H1 (cell line): ENCODE measurements around the gene SECTM1. TPM values are rescaled to one million over a fixed set of nuclear protein-coding genes. Genes with fewer than 3 reads are reported as not detected.

ENCODE experiments used
- CTCF ChIA-PET: fragments of 300-600 bp; sonication (Branson Sonifier 250); formaldehyde crosslinking; loops from one replicate; lab custom pipeline; 2021; ENCODE audit not compliant: partially characterized antibody; lab: Charles Lee
- POLR2A ChIA-PET: fragments of 300-600 bp; sonication (Branson Sonifier 250); formaldehyde crosslinking; loops from one replicate; lab custom pipeline; 2021; ENCODE audit warnings: inconsistent platforms; ENCODE audit not compliant: partially characterized antibody; lab: Charles Lee
- DNase-seq, 2 experiments: peaks; one replicate each; pipeline versions ENCODE4 v3.0.0 to v3.0.0-alpha.2; 2010 to 2022; ENCODE audit warnings: low spot score in 2 of 2, low read depth in 1 of 2, mixed read lengths in 1 of 2
- FAIRE-seq: peaks from 2 replicates; lab custom pipeline; 2011; peaks lifted over from hg19 to GRCh38; lab: Jason Lieb, UNC
- H2AFZ ChIP-seq: 2 replicates; pipeline ENCODE4 v1.8.1; 2012; ENCODE audit warnings: low read length, inconsistent platforms
- H2AK5ac ChIP-seq: 2 replicates; pipeline ENCODE4 v1.6.1; 2013; ENCODE audit warnings: low read depth, low read length
- H2BK120ac ChIP-seq: replicated peaks from 2 replicates; pipeline ENCODE3; 2013; ENCODE audit warnings: low read depth, low read length, inconsistent platforms
- H2BK12ac ChIP-seq: 2 replicates; pipeline ENCODE4 v1.6.1; 2013; ENCODE audit warnings: low read depth, low read length
- H2BK15ac ChIP-seq: 2 replicates; pipeline ENCODE4 v1.6.1; 2013; ENCODE audit warnings: low read length
- H2BK20ac ChIP-seq: 2 replicates; pipeline ENCODE4 v1.6.1; 2013; ENCODE audit warnings: low read length
- H2BK5ac ChIP-seq: 2 replicates; pipeline ENCODE4 v1.6.1; 2013; ENCODE audit warnings: low read depth, low read length
- H3K14ac ChIP-seq: 2 replicates; pipeline ENCODE4 v1.6.1; 2013; ENCODE audit warnings: inconsistent platforms; ENCODE audit not compliant: insufficient read length
- H3K18ac ChIP-seq: 2 replicates; pipeline ENCODE4 v1.6.1; 2013; ENCODE audit warnings: low read length; ENCODE audit errors: extremely low read depth
- H3K23ac ChIP-seq: 2 replicates; pipeline ENCODE4 v1.6.1; 2013; ENCODE audit warnings: inconsistent platforms; ENCODE audit not compliant: insufficient read length
- H3K23me2 ChIP-seq: 2 replicates; pipeline ENCODE4 v1.6.1; 2013; ENCODE audit warnings: low read depth, low read length
- H3K27ac ChIP-seq: 2 replicates; pipeline ENCODE4 v1.6.1; 2011; ENCODE audit warnings: low read depth, low read length, inconsistent platforms
- H3K27me3 ChIP-seq, 4 experiments: replicated peaks in 1 of 4; 1 replicate in 1 of 4; 2 replicates in 3 of 4; pipeline versions ENCODE4 v1.6.1 to v1.8.1; 2011 to 2013; ENCODE audit warnings: low read length in 3 of 4, mild to moderate bottlenecking in 3 of 4, inconsistent platforms in 2 of 4, mixed read lengths in 2 of 4, moderate library complexity in 1 of 4; ENCODE audit not compliant: control insufficient read depth in 3 of 4, insufficient read depth in 3 of 4; ENCODE audit errors: extremely low read depth in 1 of 4
- H3K36me3 ChIP-seq, 4 experiments: 2 replicates each; pipeline versions ENCODE4 v1.6.1 to v1.8.1; 2011 to 2013; ENCODE audit warnings: mild to moderate bottlenecking in 4 of 4, low read length in 3 of 4, moderate library complexity in 2 of 4, control low read depth in 1 of 4, inconsistent platforms in 1 of 4; ENCODE audit not compliant: insufficient read depth in 4 of 4, control insufficient read depth in 2 of 4
- H3K4ac ChIP-seq: replicated peaks from 2 replicates; pipeline ENCODE3; 2013; ENCODE audit warnings: low read length, low read depth, mixed read lengths, inconsistent platforms; ENCODE audit not compliant: insufficient read length
- H3K4me1 ChIP-seq, 4 experiments: replicated peaks in 1 of 4; 1 replicate in 1 of 4; 2 replicates in 3 of 4; pipeline versions ENCODE4 v1.6.1 to v1.8.1; 2011 to 2013; ENCODE audit warnings: low read length in 3 of 4, inconsistent platforms in 2 of 4, mixed read lengths in 1 of 4; ENCODE audit not compliant: insufficient read depth in 4 of 4, control insufficient read depth in 3 of 4
- H3K4me2 ChIP-seq, 2 experiments: 2 replicates each; pipeline versions ENCODE4 v1.6.1 to v1.8.1; 2011 to 2013; ENCODE audit warnings: low read depth in 2 of 2, low read length in 2 of 2, control low read depth in 1 of 2, inconsistent platforms in 1 of 2, mild to moderate bottlenecking in 1 of 2; ENCODE audit not compliant: insufficient read depth in 1 of 2
- H3K4me3 ChIP-seq, 4 experiments: fragments of 200-600, 300-600 bp in 1 of 4; sonication (generic), shearing (Covaris generic), sonication (Bioruptor Twin) in 1 of 4; 2 replicates each; pipeline versions ENCODE4 v1.5.1 to v1.8.1; 2011 to 2016; ENCODE audit warnings: low read length in 4 of 4, low read depth in 3 of 4, control low read depth in 2 of 4, inconsistent platforms in 2 of 4, mild to moderate bottlenecking in 2 of 4, mixed read lengths in 1 of 4, moderate library complexity in 1 of 4; ENCODE audit not compliant: insufficient read depth in 2 of 4; ENCODE audit errors: extremely low read depth in 1 of 4
- H3K56ac ChIP-seq: replicated peaks from 2 replicates; pipeline ENCODE3; 2013; ENCODE audit warnings: low read depth, mild to moderate bottlenecking, mixed read lengths, low read length, inconsistent platforms; ENCODE audit not compliant: insufficient read length
- H3K79me1 ChIP-seq: 2 replicates; pipeline ENCODE4 v1.6.1; 2013; ENCODE audit warnings: low read depth, low read length, control low read depth
- H3K79me2 ChIP-seq, 2 experiments: 2 replicates each; pipeline versions ENCODE4 v1.6.1 to v1.8.1; 2012 to 2013; ENCODE audit warnings: low read length in 2 of 2, mild to moderate bottlenecking in 2 of 2, inconsistent platforms in 1 of 2; ENCODE audit not compliant: insufficient read depth in 2 of 2, control insufficient read depth in 1 of 2
- H3K9ac ChIP-seq, 4 experiments: replicated peaks in 1 of 4; 1 replicate in 1 of 4; 2 replicates in 3 of 4; pipeline versions ENCODE4 v1.6.1 to v1.8.1; 2011 to 2013; ENCODE audit warnings: low read depth in 3 of 4, low read length in 3 of 4, control low read depth in 2 of 4, mild to moderate bottlenecking in 2 of 4, moderate library complexity in 2 of 4, inconsistent platforms in 1 of 4; ENCODE audit errors: extremely low read depth in 1 of 4
- H3K9me3 ChIP-seq, 2 experiments: 2 replicates each; pipeline versions ENCODE4 v1.6.1 to v1.8.1; 2012 to 2013; ENCODE audit warnings: mild to moderate bottlenecking in 2 of 2, moderate library complexity in 2 of 2, control low read depth in 1 of 2, inconsistent platforms in 1 of 2, low read depth in 1 of 2, low read length in 1 of 2, mixed read lengths in 1 of 2; ENCODE audit not compliant: insufficient read depth in 2 of 2
- H4K20me1 ChIP-seq, 2 experiments: replicated peaks in 1 of 2; 2 replicates each; pipeline versions ENCODE3 to v1.8.1; 2011 to 2013; ENCODE audit warnings: inconsistent platforms in 2 of 2, low read length in 2 of 2, mild to moderate bottlenecking in 1 of 2; ENCODE audit not compliant: insufficient read depth in 2 of 2, control insufficient read depth in 1 of 2
- H4K5ac ChIP-seq: 2 replicates; pipeline ENCODE4 v1.6.1; 2013; ENCODE audit warnings: low read length, low read depth, mixed read lengths, inconsistent platforms; ENCODE audit not compliant: insufficient read length
- H4K8ac ChIP-seq: 2 replicates; pipeline ENCODE4 v1.8.0; 2013; ENCODE audit warnings: mild to moderate bottlenecking, moderate library complexity, low read length, inconsistent platforms; ENCODE audit not compliant: insufficient read depth; ENCODE audit errors: extremely low read depth
- H4K91ac ChIP-seq: replicated peaks from 2 replicates; pipeline ENCODE3; 2013; ENCODE audit warnings: low read length, mixed read lengths, inconsistent platforms; ENCODE audit not compliant: insufficient read length
- EZH2 ChIP-seq: fragments of 200-600 bp; sonication (generic); IDR thresholded peaks from 2 replicates; pipeline ENCODE4 v1.7.1; 2012; ENCODE audit warnings: low read depth, mild to moderate bottlenecking, moderate library complexity, low read length, inconsistent platforms; ENCODE audit not compliant: severe bottlenecking
- GABPA ChIP-seq: IDR thresholded peaks from 2 replicates; pipeline ENCODE4 v1.6.1; 2011; ENCODE audit warnings: mild to moderate bottlenecking, low read length, moderate library complexity, borderline replicate concordance; ENCODE audit not compliant: insufficient read depth
- WGBS, 2 experiments: shearing (Covaris generic) in 1 of 2; methylation state at CpG; one replicate each; pipeline versions ENCODE4 v1.1.6 to v1.1.7; 2013 to 2015; ENCODE audit warnings: low lambda C conversion rate in 2 of 2, mixed read lengths in 2 of 2, inconsistent platforms in 1 of 2, low coverage in 1 of 2, missing lambda C conversion rate in 1 of 2; ENCODE audit not compliant: insufficient replicate concordance in 2 of 2, insufficient coverage in 1 of 2, insufficient read length in 1 of 2; ENCODE audit errors: extremely low coverage in 1 of 2, missing lambda C conversion rate in 1 of 2; 5-methylcytosine and 5-hydroxymethylcytosine counted together
- polyA plus RNA-seq, 7 experiments: library from polyadenylated mRNA; depleted of rRNA in 3 of 7; stranded (reverse) in 5 of 7; unstranded in 2 of 7; fragments of >200 nt in 5 of 7; fragments of 200-250 nt in 2 of 7; gene quantifications; 1 replicate in 5 of 7; 2 replicates in 1 of 7; 4 replicates in 1 of 7; pipeline versions ENCODE4 v1.2.1 to v1.2.3, GENCODE V29; 2011 to 2013; ENCODE audit warnings: missing spikeins in 2 of 7, mixed read lengths in 2 of 7
- total RNA-seq: library from RNA; stranded (reverse); fragmentation: NEBNext Ultra II Directional; extraction: Animal tissue kit (Norgen Biotek cat#: 25700); gene quantifications from 2 replicates; pipeline ENCODE4 v1.2.1, GENCODE V29; 2021

The SECTM1 gene
- total and polyA plus RNA-seq, 2 of the 8 experiments (the other 6 are each of a cell fraction or from before 2014, with no cell fraction given): 0.20 to 0.65 TPM

DNA sequence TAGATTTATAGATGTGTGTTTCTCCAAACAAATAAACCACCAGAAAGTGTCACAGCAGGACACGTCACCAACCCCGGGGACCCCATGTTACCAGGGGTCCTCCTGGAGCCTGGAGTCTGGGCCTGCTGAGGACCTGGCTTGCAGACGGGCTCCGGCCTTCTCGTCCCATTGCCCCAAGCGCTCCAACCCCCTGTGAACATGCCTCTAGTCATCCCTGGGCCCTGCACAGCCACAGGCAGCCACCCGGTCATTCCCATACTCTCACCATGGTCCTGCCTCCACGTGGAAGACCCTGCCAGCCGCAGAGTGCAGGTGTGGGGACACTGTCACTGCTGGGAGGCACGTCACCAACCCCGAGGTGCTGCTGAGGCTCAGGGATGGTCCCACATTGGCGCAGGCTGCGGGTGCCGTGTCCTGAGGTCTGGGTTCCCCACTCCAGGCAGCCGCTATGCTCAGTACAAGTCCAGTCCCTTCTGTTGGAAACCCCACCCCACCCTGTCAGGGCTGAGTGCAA lies 4.5 kb downstream of the SECTM1 start:
- DNase-seq (no peak), FAIRE-seq (no peak)
- TF ChIP-seq EZH2 (no peak), GABPA (0 out of 2 replicates have a peak, but pooled peaks have one; percentile 6)
- Histone ChIP-seq H3K27ac (no peak overlapping the region), H2AFZ (no peak overlapping the region), H3K18ac (no peak overlapping the region), H3K4me3 (no peak overlapping the region), H3K27me3 (peaks cover 19 to 36% (median 33%) of the 10 kb centered on the region in 4 experiments), H4K91ac (peak overlapping the region; percentile 80), H3K36me3 (no peaks in the 10 kb centered on the region), H3K14ac (no peak overlapping the region), H3K79me1 (no peaks in the 10 kb centered on the region), H2BK15ac (no peak overlapping the region), H3K9ac (no peak overlapping the region), H3K23ac (no peak overlapping the region), H3K4ac (no peak overlapping the region), H2BK20ac (no peak overlapping the region), H2BK5ac (no peak overlapping the region), H3K9me3 (no peaks in the 10 kb centered on the region), H3K4me2 (no peak overlapping the region), H3K23me2 (peaks cover 8% of the 10 kb centered on the region), H2BK120ac (no peak overlapping the region), H3K4me1 (peaks cover 0 to 28% (median 21%) of the 10 kb centered on the region in 4 experiments; a peak in 6 of 7 replicates), H2BK12ac (no peak overlapping the region), H2AK5ac (no peak overlapping the region), H4K8ac (peak overlapping the region; percentile 63; the same call in 1 of the 2 replicates), H3K79me2 (no peaks in the 10 kb centered on the region), H4K20me1 (peaks cover 0 to 3% of the 10 kb centered on the region in 2 experiments), H3K56ac (no peak overlapping the region), H4K5ac (no peak overlapping the region)
- ChIA-PET POLR2A (no interaction called here), CTCF (interaction anchor here (1.1 kb wide), 1 partner anchor 28 kb away, joined by 4 read pairs; no protein-coding TSS in a partner anchor)
- WGBS, 2 experiments: 87% methylated on average over 15 of the region's 15 CpGs; no CpG with 5 or more reads in 1 of the 2 experiments
